ENCODE data around the gene NDC80.
"Not testable (repeated sequence)": the region's sequence is repeated elsewhere in the genome, so short reads cannot be mapped to it uniquely, and the experiment has no call there.

Gene NDC80

DNA sequence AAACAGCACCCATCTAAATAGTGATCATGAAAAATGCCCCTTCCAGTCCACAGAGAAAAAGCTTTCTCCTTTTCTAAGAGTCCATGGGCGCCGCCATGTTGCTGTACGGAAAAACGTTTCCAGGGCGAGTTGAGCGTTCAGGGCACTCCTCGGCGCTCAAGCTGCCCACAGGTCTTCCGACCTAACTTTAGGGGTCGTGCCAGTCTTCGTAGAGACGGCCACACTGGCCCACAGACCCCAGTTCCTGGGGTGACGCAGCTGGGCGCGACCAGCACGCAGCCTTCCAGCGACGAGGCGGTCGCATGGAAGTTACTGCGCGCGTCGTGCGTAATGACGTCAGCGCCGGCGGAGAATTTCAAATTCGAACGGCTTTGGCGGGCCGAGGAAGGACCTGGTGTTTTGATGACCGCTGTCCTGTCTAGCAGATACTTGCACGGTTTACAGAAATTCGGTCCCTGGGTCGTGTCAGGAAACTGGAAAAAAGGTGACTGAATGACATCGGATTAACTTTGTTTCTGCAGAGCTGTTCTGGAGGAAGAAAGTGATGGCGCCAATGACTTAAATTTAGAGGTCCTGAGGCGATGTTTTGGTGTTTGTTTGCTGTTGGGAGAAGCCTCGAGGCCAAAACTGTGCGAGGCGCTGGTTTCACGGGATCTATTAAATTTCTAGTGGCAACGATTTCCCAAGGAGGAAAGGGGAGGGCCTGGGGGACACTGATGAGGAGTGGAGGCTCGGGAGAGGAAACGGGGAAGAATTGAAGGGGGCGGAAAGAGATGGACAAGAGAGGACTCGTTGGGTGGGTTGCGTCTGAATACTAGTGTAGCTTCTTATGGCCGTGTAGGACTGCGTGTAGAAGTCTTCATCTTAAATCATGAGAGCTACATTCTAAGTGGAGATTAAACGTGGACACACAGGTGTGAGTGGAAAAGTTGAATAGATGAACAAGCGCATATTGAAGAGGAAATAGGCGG is at the start of gene NDC80, which contains the start of gene METTL4:
Gene NDC80 (plus strand): TSS at position 358 of the 971 bp plus-strand sequence. CDS start 1,429 bp downstream, outside the sequence.
Gene METTL4 (minus strand): TSS at position 306 of the 971 bp plus-strand sequence. CDS start 4,289 bp downstream, outside the sequence.
- peak; percentile 64 to 79 for DNase-seq (ENCODE audit: low read depth in 2 of 2)

DNA sequence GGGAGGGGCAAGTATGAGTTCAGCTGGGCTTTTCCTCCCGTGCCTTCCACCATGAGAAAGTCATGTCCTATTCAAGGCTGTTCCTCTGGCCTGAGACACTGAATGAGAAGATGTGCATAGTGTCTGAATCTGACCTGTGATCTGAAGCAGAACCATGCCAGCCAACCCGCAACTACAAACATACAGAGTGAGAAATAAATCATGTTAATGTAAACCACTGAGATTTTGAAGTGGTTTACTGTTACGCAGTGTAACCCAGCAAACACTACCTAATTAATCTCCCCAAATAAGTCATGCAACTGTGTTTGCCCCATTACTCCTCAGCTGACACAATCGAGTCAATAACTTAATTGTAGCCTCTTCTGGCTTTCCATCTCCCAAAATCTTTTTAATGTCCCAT is 49.2 kb upstream of the NDC80 start:
- no peak for DNase-seq (ENCODE audit: low read depth in 2 of 2)

DNA sequence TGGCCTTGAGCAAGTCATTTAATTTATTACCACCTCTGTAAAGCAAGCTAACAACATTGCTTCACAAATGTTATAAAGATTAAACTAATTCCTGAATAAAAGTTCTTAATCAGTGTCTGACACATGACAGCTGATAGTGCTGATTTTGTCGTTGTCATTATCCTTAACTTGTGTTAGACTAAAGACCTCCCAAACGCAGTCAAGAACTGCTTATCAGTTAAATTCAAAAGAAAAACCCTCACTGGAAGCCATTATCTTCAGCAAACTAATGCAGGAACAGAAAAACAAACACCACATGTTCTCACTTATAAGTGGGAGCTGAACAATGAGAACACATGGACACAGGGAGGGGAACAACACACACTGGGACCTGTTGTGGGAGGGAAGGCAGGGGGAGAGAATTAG is 46.6 kb upstream of the NDC80 start:
- DNase-seq (ENCODE audit: low read depth in 2 of 2) = not testable (repeated sequence)

DNA sequence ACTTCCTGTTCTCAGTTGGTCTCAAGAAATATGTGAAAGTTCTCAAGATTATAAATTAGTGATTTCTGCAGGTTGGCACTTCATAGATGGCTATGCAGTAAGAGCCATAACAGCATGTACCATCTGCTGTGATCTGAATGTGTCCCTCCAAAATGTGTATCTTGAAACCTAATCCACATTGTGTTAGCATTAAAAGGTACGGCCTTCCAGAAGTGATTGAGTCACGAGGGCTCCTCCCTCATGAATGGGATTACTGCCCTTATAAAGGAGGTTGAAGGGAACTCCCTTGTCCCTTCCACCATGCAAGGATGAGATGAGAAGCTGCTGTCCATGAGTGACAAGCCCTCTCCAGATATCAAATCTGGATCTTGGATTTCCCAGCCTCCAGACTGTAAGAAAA is 45.0 kb upstream of the NDC80 start:
- no peak for DNase-seq (ENCODE audit: low read depth in 2 of 2)

DNA sequence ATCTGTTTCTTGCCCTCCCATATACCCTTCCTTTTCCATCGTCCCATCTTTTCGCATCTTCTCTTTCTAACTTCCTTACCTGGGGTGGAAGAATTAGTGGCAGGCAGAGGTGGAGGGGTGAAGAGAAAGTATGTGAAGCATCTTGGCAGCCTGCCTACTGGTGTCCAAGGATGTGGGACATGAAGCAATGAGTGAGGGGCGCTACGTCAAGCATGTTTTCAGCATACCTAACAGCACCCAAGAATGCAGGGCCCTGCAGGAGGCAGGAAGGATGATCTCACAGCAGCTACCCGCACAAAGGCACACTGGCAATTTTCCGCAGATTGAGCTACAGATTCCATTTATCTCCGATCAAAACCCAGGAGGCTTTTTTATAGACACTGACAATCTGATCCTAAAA is 42.2 kb upstream of the NDC80 start:
- DNase-seq (ENCODE audit: low read depth in 2 of 2) = no peak

DNA sequence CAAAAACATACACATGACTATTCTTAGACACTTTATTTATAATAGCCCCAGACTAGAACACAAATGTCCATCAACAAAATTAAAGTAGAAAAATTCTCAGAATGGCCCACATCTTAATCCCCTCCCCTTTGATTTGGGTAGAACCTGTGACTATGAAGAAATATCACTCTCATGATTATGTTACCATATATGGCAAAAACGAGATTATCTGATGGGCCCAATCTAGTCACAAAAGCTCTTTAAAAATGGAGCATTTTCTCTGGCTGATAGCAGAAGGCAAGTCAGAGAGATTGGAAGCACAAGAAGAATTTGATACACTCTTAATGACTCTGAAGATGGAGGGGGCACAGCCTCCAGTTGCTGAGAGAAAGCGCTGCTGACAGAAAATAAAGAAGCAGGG is 39.6 kb upstream of the NDC80 start:
- DNase-seq (ENCODE audit: low read depth in 2 of 2) = no peak

DNA sequence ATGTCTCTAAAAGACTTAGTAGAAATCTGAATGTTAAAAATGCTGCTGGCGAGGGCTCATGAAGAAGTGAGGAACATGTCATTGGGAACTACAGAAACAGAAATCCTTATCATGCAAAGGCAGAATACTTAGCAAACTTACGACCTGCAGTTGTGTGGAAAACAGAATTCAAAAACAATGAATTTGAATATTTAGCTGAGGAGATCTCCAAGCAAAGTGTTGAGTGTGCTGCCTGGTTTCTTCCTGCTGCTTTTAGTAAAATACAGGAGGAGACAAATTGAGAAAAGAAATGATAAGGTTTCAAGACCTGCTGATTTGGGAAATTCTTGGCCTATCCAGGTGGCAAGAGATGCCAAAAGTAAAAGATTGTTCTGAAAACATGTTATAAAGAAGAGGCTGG is 38.6 kb upstream of the NDC80 start:
- DNase-seq (ENCODE audit: low read depth in 2 of 2) = no peak

DNA sequence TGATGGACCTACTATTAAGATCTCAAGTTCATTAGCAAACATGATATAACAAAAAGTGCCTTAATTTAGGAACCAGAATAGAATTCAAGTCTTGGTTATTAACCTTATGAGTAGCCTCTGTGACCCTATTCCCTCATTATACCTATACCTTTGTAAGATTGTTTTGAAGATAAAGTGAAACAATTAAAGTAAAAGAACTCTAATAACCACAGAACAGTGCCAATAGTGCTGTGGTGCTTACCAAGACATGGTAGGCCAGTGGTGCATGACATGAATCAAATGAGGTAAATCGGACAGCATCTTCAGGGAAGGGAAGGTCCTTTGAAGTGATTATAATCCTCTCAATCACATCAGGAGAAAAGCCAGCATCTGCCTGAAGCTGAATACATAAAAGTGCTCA is 36.5 kb upstream of the NDC80 start:
- no peak for DNase-seq (ENCODE audit: low read depth in 2 of 2)

DNA sequence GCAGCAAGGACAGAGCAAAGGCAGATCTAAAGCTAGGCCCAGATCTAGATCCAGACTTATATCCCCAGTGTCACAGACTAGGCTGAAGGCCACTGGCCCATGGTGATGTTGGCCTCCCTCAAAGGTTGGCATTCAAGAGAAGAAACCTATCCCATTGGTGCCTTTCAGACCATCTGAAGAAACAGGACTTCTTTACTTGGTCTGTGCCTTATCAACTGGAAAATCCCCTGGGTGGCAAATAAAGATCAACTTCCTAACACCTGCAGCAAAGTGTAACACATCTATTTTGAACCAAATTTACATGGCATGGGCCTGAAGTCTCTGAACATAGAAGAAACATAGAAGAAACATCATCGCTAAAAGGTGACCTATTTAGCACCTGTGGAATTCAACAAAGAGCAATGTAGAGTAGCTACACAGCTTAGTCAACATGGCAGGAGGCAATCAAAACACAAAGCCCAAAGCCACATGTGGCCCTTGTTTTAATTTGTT is 35.9 kb upstream of the NDC80 start:
- no peak for DNase-seq (ENCODE audit: low read depth in 2 of 2)

DNA sequence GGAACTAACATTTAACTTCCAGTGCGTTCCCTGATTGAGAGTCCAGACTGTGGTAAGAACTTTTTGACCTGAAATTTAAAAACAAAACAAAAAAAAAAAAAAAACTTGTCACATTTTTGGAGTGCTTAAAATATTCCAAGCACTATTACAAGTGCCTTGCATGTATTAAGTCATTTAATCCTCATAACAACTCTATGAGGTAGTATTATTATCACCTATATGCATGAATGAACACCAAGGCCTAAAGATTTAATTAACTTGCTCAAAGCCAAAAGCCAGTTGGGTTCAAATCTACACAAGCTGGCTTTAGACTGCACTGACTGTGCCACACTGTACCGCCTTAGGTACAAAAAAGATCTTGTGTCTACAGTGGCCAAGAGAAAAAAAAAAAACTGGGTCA is 35.3 kb upstream of the NDC80 start:
- no peak for DNase-seq (ENCODE audit: low read depth in 2 of 2)

DNA sequence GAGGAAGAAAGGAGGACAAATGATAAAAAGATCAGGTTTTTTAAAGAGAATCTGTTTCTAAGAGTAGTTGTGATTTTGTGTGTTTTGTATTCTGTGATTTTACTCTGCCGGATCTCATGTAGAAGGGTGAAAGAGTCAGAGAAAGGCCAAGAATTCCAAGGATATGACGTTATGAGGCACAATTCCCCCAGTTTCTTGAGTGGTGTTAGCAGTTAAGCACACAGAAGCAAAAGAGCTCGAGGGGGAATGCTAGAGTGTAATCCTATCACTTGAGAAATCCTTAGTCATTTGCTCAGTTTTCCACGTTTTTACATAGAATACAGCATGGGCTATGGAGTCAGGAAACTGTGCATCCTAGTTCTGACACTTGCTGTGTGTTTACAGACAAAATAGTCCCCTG is 34.9 kb upstream of the NDC80 start:
- no peak for DNase-seq (ENCODE audit: low read depth in 2 of 2)

DNA sequence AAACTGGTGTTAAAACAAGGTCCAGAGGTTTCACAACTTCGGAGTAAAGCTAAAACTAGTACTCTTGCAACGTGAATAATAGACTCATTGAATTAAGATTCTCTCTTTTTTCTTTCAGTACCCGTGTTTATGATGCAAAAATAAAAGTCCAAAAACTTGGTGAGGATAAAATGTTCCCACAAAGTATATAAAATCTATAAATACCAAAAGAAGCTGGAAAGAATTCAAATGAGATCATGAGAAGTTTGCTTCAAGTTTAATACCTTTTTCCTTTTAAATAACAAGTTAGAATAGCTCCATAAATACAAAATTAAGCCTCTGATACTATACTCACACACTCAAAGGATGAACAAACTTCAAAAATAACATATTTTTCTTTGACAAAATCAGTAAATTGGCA is 34.1 kb upstream of the NDC80 start:
- DNase-seq (ENCODE audit: low read depth in 2 of 2) = no peak

DNA sequence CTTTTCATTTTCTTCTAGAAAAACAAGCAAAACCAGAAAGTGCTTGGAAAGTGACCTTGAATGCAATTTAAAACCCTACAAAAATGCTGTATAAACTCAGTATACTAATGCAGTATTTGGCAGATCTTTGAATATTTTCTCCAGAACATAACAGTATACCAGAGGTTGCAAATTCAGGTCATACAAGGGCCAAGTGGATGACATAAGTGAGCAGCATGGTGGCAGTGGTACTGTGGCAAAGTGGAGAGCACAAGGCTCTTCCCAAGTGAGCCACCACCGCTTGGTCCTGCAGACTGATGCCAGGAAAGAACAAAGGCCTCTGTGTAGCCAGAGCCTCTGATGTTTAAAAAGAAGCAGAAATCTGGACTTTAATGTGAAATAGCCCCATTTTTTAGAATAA is 33.1 kb upstream of the NDC80 start:
- no peak for DNase-seq (ENCODE audit: low read depth in 2 of 2)

DNA sequence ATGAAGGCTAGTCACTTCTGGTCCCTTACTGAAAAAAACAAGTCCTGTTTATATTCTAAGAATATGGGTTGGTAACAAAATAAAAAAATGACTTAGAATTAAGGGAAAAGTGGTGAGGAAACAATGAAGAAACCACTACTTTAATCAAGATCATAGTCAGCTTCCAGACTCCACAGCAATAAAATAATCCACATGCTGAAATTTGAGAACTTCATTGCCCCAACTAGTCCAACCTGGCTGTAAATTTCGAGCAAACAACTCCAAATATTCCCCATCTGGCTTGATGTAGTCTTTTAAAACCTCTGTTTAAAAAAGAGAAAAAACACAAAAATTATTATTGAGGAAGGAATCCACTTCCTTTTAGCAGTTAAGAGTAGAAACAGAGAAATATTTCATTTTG is 32.5 kb upstream of the NDC80 start:
- DNase-seq (ENCODE audit: low read depth in 2 of 2) = no peak

DNA sequence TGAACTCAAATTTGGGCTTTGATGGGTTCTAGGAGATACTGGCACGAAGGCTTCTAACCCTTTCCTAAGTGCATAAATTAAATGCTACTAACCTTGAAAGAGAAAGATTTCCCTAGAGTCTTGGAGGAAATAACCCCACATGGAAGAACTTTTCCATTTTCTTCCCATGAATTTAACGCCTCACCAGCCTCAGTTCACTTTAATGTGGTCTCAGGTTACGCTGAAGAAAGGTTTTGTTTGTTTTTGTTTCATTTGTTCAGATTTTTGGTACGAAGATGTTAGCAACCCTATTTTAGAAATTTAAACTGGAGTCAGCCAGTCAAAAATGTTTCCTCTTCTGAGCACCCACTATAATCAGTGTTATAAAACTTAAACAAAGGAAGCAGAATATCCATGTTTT is 30.8 kb upstream of the NDC80 start:
- DNase-seq (ENCODE audit: low read depth in 2 of 2) = no peak

DNA sequence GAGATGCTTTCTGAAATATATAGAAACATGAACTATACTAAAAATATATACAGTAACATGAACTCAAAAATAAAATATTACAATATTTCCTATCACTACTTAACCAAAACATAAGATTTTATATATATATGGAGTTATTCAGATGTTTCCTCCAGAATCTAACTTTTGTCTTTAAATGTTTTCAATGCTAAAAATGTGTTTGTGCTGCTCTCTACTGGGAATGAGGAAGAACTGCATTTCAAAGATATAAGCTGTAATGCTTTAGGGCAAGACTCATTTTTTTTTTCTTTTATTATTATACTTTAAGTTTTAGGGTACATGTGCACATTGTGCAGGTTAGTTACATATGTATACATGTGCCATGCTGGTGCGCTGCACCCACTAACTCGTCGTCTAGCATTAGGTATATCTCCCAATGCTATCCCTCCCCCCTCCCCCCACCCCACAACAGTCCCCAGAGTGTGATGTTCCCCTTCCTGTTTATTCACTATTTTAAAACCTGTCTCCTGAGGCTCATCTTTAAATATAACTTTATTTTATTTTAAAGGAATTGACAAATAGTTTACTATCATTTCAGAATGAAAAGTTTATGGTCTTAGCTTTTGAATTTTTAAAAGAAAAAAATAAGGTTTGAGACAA is 29.3 kb upstream of the NDC80 start:
- not testable (repeated sequence) for DNase-seq (ENCODE audit: low read depth in 2 of 2)

DNA sequence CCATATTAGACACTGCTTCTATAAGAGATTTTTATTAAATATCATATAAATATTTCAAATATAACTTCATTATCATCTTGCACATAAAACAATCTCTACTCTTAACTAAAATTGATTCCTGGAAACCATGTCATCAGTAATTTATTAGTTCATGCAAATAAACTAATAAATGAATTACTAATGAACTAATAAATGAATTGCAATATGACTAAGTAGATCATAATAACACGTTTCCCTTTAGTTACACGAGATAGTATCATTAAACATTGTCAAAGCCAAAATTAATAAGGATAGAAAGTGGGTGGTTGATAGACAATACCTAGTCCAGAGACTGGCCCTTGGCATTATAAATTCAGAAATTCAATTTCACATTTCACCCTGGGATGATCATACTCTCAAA is 26.2 kb upstream of the NDC80 start:
- DNase-seq (ENCODE audit: low read depth in 2 of 2) = no peak

DNA sequence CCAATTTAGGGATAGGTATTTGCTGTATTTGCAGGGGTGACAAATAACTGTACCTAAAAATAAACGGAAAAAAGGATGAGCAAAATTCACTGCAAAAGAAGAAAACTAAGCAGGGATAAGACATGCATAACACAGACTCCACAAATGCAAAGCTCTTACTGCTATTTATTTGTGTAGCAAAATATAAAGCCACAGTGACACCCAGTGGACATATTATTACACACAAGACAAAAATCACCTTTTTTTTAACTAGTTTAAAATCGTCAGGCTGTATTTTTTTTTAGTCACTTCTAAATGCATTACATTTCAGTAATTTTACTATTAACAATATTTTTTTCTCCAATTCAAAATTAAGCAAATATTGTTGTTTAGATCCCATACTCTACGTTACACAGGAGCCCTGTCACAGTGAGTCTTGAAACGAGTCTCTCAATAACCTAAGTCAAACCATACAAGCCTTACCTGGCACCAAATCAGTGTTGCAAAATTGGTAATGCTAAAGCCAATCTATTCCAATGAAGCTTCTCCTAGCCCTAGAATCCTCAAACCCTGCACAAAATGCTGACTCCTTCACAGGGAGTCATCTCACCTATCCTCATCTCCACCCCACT is 23.8 kb upstream of the NDC80 start:
- no peak for DNase-seq (ENCODE audit: low read depth in 2 of 2)

DNA sequence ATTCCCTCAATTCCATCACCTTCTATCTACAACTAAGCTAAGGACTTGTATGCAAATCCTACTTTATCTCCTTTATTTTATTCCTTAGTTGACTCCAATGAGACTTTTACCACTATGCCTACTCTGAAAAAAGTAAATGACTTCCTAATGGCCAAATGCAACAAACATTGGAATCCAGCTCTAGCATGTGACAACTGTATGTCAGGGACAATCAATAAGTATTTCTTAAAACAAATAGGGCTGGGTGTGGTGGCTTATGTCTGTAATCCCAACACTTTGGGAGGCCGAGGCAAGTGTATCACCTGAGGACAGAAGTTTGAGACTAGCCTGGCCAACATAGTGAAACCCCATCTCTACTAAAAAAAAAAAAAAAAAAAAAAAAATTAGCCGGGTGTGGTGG is 21.9 kb upstream of the NDC80 start:
- no peak for DNase-seq (ENCODE audit: low read depth in 2 of 2)

DNA sequence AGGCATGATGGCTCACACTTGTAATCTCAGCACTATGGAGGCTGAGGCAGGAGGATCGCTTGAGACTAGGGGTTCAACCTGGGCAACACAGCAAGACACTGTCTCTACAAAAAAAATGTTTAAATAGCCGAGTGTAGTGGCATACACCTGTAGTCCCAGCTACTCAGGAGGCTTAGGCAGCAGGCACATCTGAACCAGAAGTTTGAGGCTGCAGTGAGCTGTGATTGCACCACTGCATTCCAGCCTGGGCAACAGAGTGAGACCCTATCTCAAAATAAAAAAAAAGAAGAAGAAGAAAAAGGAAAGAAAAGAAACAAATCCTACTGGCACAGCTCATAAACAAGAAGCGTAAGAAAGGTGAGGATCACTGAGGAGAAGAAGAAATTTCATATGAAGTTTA is 19.9 kb upstream of the NDC80 start:
- no peak for DNase-seq (ENCODE audit: low read depth in 2 of 2)

DNA sequence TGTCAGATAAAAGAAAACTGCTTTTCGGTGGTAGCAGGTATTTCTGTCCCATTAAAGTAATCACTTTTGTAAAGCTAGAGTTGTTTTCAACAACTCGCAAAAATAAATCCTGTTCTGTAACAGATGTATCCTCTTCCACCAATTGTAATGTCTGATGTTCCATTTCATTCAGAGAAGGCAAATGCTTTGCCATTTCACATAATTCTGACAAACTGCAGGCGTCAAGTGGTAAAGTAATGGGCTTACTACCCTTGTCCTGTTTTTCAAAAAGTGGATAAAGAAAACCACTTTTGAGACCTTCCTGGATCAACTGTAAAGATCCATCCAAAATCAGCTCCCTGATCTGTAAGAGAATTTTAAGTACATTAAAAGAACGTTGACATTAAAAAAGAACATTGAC is 16.7 kb upstream of the NDC80 start:
- no peak for DNase-seq (ENCODE audit: low read depth in 2 of 2)

DNA sequence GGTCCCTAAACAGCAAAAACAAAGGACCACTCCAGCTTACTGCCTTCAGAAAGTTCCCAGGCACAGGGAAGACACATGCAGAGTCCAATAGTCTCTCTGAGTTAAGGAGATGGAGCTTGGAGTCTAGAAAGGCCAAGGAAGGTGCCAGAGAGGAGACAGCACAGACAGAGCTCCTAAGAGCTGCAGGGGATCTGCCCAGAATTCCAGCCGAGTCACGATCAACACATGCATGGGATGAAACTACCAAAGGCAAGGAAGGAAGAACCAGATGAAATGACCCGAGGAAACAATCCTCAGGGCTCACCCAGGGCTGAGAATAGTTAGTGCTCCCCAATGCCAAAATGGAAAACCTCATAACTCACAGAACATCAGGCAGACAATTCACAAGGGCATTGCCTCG is 15.5 kb upstream of the NDC80 start:
- no peak for DNase-seq (ENCODE audit: low read depth in 2 of 2)

All from stimulated activated CD8-positive, alpha-beta memory T cell treated with anti-CD3 and anti-CD28 coated beads, Interleukin-7, amount 100 ng/mL, for 4 hours (primary cell).